ENCODE results near the gene EEF2KMT. TPM values are rescaled to one million over a fixed set of nuclear protein-coding genes. Genes with fewer than 3 reads are reported as not detected.
A peak's percentile ranks its signal among the peaks of the same experiment; 100 is the strongest.
"Not testable (repeated sequence)": the region's sequence is repeated elsewhere in the genome, so short reads cannot be mapped to it uniquely, and the experiment has no call there.

EEF2KMT gene
- total RNA-seq, 1 donor, result 1.8 TPM

DNA sequence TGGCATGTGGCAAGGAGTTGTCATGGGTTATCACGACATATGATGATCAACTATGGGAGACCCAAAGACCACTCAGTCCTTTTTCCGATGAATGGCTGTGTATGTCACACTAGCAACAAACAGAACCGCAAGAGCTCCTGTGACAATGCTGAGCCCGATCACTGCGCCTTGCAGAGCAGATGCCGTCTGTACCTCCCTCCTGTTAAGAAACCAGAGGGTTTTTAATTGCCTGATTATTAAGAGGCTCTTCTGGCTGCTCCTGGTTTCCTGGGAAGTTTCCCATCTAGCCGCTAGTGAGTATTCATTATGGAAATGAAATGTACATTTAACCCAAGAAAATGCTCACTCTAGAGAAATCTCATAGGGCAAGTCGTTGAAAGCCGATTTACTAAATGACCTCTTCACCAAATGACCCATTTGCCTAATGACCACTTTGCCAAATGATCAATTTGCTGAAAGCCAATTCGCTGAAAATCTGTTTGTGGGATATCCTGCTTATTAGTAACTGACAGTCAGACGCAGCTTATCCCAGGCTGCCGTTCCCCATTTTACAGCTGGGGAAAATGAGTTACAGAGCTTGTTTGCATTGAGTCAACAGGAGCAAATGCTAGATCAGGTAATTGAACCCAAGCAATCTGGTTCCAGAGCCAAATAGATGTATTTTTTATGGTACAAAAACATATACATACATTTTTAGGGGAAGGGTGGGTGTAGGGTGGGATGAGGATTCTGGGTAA, 5.9 kb upstream of the EEF2KMT start:
- not testable (repeated sequence) for H3K4me1 ChIP-seq (ENCODE audit: insufficient read depth, low read length)

DNA sequence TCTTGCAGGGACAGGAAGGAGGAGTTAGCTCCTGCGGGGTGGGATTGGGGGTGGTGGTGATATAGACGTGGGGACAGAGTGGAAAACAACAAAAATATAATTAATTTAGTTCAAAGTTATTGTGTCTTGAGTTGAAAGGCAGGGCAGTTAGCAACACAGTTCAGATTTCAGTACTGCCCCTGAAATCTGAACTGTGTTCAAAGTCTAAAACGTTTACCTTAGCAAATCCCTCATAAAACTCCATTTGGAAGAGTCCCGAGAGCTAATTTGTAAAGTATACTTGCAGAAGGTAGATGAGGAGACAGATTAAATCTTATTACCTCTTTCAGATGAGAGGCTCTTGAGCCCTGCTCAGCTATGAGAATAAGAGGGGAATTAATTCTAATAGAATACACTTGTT, 1.6 kb upstream of the EEF2KMT start:
- H3K4me3 ChIP-seq (ENCODE audit: low read length); H3K9me3 ChIP-seq (ENCODE audit: low read depth, low read length); H3K4me1 ChIP-seq (ENCODE audit: insufficient read depth, low read length); H3K27me3 ChIP-seq (ENCODE audit: insufficient read depth, low read length): not testable (repeated sequence)

More for the DNA sequence above, 5.9 kb upstream of the EEF2KMT start:
- not testable (repeated sequence) for H3K4me3 ChIP-seq (ENCODE audit: low read length); H3K9me3 ChIP-seq (ENCODE audit: low read depth, low read length); H3K27me3 ChIP-seq (ENCODE audit: insufficient read depth, low read length)

DNA sequence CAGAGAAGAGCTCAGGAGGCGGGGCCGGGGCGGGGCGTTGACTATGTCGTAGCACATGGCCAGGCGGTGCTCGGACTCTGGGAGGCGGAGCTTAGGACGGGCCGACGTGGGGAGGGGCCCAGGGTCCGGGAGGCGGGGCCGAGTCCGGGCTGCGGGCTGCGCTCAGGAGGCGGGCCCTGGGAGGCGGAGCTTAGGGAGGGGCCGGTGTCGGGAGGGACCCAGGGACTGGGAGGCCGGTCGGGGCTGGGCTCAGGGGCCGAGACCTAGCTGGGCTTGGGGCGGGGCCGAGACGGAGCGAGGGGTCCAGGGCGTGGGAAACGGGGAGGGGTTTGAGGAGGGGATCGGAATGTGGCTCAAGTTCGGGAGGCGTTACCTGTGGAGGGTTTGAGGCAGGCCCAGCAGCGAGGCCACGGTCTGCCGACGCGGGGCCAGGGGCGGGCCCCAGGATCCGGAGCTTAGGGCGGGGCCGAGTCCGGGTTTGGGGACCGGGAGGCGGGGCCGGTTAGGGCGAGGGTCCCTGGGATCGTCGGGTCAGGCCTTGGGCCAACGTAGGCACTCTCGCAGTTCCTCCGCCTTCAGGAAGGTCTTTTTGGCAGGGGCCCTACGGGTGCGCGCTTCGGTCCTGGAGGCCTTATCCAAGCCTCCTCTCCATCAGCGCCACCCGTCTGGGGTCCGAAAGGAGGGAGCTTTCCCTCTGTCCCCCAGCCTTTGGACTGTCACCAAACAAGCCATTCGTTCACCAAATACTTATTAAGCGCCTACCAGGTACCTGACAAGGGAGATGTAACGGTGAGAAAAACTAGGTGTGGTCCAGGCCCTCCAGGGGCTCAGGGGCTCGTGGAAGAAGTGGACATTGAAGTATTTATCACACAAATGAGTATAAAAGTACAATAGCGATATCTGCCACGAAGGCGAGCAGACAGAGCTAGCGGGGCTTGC, 895 bp upstream of the EEF2KMT start:
- peak overlapping the region; percentile 49 for H3K4me3 ChIP-seq (ENCODE audit: low read length)
- not testable (repeated sequence) for H3K27me3 ChIP-seq (ENCODE audit: insufficient read depth, low read length); H3K9me3 ChIP-seq (ENCODE audit: low read depth, low read length); H3K4me1 ChIP-seq (ENCODE audit: insufficient read depth, low read length)

DNA sequence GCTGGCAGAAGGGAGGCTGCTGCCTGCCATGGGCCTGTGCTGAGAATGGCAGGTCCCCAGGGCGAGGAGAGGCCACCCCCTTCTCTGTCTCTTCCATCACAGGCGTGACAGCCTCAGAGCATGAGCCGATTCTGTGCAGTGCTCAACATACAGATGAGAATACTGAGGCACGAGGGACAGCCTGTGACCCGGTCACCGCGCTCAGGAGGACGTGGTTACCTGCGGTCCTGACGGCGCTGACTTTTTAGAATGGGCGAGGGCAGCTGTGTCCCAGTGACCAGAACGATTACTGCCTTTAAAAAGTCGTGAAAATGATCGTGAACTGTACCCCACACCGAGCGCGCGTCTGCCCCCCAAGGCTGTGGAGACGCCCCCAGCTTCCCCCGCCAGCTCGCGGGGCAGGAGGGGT, 530 bp downstream of the EEF2KMT start:
- not testable (repeated sequence) for H3K27me3 ChIP-seq (ENCODE audit: insufficient read depth, low read length); H3K9me3 ChIP-seq (ENCODE audit: low read depth, low read length); H3K4me1 ChIP-seq (ENCODE audit: insufficient read depth, low read length)
- peak overlapping the region; percentile 49 for H3K4me3 ChIP-seq (ENCODE audit: low read length)

DNA sequence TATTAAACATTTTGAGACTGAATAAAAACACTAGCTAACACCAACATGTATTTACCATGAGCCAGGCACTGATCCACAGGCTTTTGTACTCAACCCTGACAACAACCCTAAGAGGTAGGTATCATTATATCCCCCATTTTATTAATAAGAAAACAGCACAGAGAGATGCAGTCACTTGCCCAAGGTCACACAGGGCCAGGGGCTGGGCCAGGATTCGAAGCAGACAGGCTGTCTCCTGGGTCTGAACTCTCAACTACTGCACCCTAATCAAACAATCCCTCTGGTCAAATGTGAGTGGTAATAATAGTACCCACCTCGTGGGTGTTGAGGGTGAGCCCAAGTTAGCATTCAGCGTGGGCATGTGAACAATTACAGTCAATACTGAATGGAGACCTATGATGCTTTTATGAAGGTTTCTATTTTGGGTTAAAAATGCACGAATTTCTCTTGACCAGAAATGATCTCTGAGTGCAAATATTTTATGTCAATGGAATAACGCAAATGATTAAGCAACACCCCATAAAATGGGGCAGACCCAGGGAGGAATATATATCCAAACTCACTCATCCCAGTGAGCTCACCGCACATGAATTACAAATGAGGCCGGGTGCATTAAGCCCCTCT, 1.0 kb downstream of the EEF2KMT start:
- H3K9me3 ChIP-seq (ENCODE audit: low read depth, low read length); H3K27me3 ChIP-seq (ENCODE audit: insufficient read depth, low read length); H3K4me3 ChIP-seq (ENCODE audit: low read length); H3K4me1 ChIP-seq (ENCODE audit: insufficient read depth, low read length): not testable (repeated sequence)

DNA sequence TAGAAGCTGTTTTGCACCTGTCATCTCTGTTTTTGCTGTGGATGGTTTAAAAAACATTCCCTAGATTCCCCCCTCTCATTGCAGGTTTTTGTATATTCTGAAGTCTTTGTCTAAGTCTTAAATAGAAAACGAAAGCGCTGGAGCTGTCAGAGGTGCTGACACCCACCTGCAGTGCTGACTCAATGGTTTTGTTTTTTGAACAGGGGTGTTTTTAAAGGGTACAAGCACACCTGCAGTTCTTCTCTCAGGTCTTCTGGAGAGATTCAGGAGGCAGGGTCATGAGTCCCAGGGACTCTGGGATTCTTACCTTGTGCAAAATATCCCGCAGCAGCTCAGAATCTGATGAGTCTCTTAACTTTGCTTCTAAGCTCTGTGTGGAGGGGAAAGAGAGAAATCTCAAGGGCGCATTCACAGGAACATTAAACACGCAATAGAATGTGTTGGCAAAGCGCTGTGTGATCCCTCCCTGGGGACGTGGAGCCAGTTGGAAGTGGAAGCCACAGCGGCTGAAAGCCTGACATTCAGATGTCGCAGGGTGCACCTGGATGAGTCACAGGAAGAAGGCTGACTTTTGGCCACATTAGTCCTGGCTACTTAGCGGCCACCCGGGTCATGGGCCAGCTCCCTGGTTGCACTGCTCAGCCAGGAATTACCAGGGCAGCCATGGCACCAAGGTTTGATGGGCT, 2.3 kb downstream of the EEF2KMT start:
- not testable (repeated sequence) for H3K27me3 ChIP-seq (ENCODE audit: insufficient read depth, low read length); H3K4me3 ChIP-seq (ENCODE audit: low read length); H3K4me1 ChIP-seq (ENCODE audit: insufficient read depth, low read length); H3K9me3 ChIP-seq (ENCODE audit: low read depth, low read length)

DNA sequence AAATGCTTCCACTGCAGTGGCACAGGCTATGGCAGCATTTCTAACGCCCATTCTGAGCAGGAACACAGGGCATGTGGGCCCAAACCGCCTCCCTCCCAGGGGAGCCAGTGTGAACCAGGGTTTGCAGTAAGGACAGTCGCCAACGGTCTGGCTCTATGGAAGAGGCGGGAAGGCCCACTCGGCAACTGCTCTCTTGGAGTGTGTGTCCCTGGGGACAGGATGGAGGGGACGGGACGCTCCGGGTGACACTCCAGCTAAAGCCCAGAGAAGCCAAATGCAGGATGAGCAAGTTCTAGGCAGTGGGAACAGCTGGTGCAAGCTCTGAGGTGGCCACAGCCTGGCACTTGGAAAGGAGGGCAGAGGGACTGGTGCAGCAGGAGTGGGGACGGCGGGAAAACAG, 3.8 kb downstream of the EEF2KMT start:
- not testable (repeated sequence) for H3K4me3 ChIP-seq (ENCODE audit: low read length); H3K9me3 ChIP-seq (ENCODE audit: low read depth, low read length); H3K27me3 ChIP-seq (ENCODE audit: insufficient read depth, low read length); H3K4me1 ChIP-seq (ENCODE audit: insufficient read depth, low read length)

DNA sequence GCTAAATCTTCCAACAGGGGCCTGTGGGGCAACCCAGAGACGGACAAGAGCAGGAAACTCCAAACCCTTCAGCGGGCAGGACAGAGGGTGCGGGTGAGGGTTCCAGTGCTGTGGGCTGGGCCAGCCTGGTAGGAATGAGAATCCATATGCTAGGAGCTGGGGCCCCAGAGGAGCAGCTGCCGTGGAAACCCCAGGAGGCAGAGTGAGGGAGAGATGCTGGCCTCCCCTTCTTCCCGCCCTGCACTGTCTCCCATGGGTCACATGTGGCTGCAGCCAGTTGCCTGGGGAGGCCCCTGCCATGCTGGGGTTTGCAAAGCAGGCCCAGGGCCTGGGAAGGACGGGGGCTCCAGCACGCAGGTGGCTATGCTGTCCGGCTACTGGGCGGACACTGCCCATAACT, 4.5 kb downstream of the EEF2KMT start:
- not testable (repeated sequence) for H3K4me3 ChIP-seq (ENCODE audit: low read length); H3K27me3 ChIP-seq (ENCODE audit: insufficient read depth, low read length); H3K4me1 ChIP-seq (ENCODE audit: insufficient read depth, low read length); H3K9me3 ChIP-seq (ENCODE audit: low read depth, low read length)

DNA sequence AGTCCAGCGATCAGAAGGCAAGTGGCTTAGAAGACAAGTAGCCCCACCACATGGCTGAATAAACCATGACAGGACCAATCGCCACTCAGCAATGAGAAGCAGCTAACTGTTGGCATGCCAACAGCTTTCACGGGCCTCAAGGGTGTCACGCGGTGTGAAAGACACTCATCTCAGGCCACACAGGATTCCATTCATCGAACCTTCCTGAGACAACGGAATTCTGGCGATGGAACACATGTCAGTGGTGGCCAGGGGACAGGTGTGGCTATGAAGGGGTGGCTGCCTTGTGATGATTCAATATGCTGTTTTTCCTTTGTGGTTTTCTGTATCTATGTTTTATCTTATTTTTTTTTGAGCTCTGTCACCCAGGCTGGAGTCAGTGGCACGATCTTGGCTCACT, 7.0 kb downstream of the EEF2KMT start:
- not testable (repeated sequence) for H3K9me3 ChIP-seq (ENCODE audit: low read depth, low read length)

DNA sequence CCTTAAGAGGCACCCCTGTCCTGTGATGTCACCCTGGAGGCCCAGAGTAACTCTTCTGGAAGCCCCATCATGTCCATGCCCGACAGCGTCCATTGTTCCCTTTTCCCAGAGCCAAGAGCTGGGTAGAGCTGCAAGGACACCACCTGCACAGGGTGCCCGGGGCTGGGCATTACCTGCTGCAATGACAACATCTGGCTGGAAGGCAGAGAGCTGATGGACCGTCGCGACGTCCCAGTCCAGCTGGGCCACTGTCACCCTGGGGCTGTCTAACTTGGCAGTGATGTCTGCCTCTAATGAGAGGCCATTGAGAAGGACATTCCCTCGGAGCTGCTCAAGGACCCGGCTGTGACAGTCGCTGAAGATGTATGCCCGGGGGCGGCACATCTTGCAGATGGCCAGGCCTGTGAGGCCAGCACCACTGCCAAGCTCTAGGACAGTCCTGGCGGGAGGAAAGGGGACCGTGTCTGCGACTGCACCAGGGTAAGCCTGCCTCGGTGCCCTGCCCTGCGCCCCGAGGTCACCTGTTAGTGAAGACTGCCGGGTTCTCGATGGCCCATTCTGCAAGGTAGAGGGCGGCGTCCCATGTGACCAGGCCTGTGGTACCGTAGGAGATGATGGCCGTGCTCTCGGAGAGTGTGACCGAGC, 7.6 kb downstream of the EEF2KMT start:
- not testable (repeated sequence) for H3K9me3 ChIP-seq (ENCODE audit: low read depth, low read length); H3K27me3 ChIP-seq (ENCODE audit: insufficient read depth, low read length); H3K4me3 ChIP-seq (ENCODE audit: low read length); H3K4me1 ChIP-seq (ENCODE audit: insufficient read depth, low read length)

More for the DNA sequence above, 7.0 kb downstream of the EEF2KMT start:
- H3K4me1 ChIP-seq (ENCODE audit: insufficient read depth, low read length); H3K4me3 ChIP-seq (ENCODE audit: low read length); H3K27me3 ChIP-seq (ENCODE audit: insufficient read depth, low read length): not testable (repeated sequence)

DNA sequence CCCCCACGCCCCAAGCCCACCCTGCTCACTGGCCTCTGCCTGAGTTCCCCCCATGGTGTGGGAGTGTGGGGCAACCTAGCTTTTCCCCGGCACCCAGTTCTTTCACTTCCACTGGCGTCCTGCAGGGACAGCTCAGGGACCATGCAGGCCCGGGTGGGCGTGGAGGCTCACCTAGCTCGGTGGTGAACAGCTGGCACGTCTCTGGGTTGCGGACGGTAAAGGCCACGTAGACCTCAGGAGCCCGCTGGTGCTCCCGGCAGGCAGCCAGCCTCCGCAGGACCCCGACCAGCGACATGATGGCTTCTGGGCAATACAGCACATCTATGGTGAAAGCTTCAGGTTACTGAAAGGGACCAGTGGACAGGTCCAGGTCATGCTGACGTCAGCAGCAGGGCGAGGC, 8.7 kb downstream of the EEF2KMT start:
- not testable (repeated sequence) for H3K4me3 ChIP-seq (ENCODE audit: low read length); H3K9me3 ChIP-seq (ENCODE audit: low read depth, low read length); H3K27me3 ChIP-seq (ENCODE audit: insufficient read depth, low read length); H3K4me1 ChIP-seq (ENCODE audit: insufficient read depth, low read length)

DNA sequence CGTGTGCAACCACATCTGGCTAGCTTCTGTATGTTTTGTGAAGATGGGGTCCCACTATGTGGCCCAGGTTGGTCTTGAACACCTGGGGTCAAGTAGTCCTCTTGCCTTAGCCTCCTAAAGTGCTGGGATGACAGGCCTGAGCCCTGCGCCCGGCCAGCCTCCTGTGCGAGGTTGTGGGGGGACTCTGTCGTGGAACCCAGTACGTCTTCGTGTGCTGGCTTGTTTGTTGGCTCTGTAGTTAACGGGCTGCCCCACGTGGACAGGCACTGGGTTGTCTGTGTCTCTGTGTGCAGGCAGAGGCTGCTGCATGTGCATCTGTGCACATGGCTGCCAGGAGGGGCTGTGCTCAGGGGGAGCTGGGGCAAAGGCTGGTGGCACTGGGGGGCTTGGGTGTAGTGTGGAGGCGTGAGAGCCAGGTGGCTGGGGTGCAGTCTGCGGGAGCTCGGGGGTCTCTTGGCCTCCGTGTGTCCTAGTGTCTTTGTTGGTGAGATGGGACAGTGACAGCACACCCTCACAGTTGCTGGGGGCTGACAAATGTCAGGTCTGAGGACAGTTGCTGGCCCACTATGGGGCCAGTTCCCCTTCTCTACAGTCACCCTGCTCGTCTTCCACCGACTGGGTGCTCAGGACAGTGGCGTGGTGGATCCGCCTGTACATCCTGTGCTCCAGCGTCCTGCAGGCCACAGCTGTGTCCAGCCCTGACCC, 9.4 kb downstream of the EEF2KMT start:
- not testable (repeated sequence) for H3K4me1 ChIP-seq (ENCODE audit: insufficient read depth, low read length); H3K9me3 ChIP-seq (ENCODE audit: low read depth, low read length); H3K27me3 ChIP-seq (ENCODE audit: insufficient read depth, low read length); H3K4me3 ChIP-seq (ENCODE audit: low read length)

DNA sequence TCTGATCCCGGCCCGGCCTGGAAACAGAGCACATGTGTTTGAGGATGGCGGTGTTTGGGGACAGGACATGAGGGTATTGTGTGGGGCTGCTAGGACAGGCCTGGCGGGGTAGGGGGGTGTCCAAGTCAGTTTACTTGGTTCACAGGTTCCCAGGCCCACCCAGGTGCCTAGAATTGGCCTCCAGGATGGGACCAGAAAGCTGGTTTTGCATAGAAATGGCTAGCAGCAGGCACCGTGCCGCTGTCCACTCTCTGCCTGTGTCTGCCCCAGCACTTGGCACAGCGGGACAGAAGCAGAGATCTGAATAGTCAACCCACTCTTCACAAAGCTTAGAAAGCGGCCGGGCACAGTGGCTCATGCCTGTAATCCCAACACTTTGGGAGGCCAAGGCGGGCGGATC, 11.9 kb downstream of the EEF2KMT start:
- not testable (repeated sequence) for H3K4me1 ChIP-seq (ENCODE audit: insufficient read depth, low read length)

DNA sequence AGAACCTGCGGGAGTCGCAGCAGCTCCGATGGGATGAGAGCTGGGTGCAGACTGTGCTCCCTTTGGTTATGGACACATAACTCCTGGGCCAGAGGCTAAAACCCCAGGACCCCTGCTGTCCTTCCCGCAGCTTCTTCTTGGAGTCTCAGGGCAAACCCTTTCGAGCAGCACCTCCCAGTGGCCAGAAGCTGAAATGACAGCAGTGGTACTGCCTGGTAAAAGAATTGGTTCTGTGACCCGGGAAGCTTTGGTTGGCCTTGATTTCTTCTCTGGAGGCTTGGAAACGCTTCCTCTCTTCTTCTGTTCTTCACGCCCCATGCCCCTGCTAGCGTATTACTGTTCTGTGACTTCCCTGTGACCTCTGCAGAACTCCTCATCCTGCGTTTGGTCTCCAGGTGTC, 12.8 kb downstream of the EEF2KMT start:
- H3K4me1 ChIP-seq (ENCODE audit: insufficient read depth, low read length); H3K27me3 ChIP-seq (ENCODE audit: insufficient read depth, low read length): not testable (repeated sequence)

More for the DNA sequence above, 11.9 kb downstream of the EEF2KMT start:
- H3K27me3 ChIP-seq (ENCODE audit: insufficient read depth, low read length); H3K9me3 ChIP-seq (ENCODE audit: low read depth, low read length); H3K4me3 ChIP-seq (ENCODE audit: low read length): not testable (repeated sequence)

More for the DNA sequence above, 12.8 kb downstream of the EEF2KMT start:
- H3K4me3 ChIP-seq (ENCODE audit: low read length); H3K9me3 ChIP-seq (ENCODE audit: low read depth, low read length): not testable (repeated sequence)
